ENCODE data around the gene IL36B.

IL36B gene

GRCh38 chr2:113046465-113046864 is 6.2 kb downstream of the IL36B start:
- no peak for DNase-seq
- in situ Hi-C loops (cut with HindIII; ENCODE audit: low pct_ligation_motif_present, low sequenced_read_pairs): no loop called here
- Histone ChIP-seq H3K27ac (no peak overlapping the region), H3K4me3 (ENCODE audit: low read depth, low read length) (no peak overlapping the region), H3K27me3 (replicated peaks) (peaks cover 1% of the 10 kb centered on the region), H3K36me3 (replicated peaks) (no peaks in the 10 kb centered on the region)
- no peak for TF ChIP-seq CTCF (IDR thresholded peaks at IDR 0.05; ENCODE audit: low read depth, low read length, missing control alignments)

GRCh38 chr2:113041871-113042270 is 10.8 kb downstream of the IL36B start:
- in situ Hi-C loops (cut with HindIII; ENCODE audit: low pct_ligation_motif_present, low sequenced_read_pairs): no loop called here
- Histone ChIP-seq H3K36me3 (replicated peaks) (no peaks in the 10 kb centered on the region), H3K27ac (no peak overlapping the region), H3K27me3 (replicated peaks) (peaks cover 1% of the 10 kb centered on the region), H3K4me3 (ENCODE audit: low read depth, low read length) (no peak overlapping the region)
- no peak for DNase-seq
- peak; percentile 19 for TF ChIP-seq CTCF (IDR thresholded peaks at IDR 0.05; ENCODE audit: low read depth, low read length, missing control alignments)

- in situ Hi-C loops (cut with HindIII; ENCODE audit: low pct_ligation_motif_present, low sequenced_read_pairs): no loop called here
Measured at GRCh38 chr2:113039719-113040118, 12.9 kb downstream of the IL36B start.

GRCh38 chr2:113039158-113039557 is 13.5 kb downstream of the IL36B start:
- DNase-seq: no peak
- in situ Hi-C loops (cut with HindIII; ENCODE audit: low pct_ligation_motif_present, low sequenced_read_pairs): no loop called here

More at GRCh38 chr2:113039719-113040118, 12.9 kb downstream of the IL36B start:
- TF ChIP-seq CTCF (IDR thresholded peaks at IDR 0.05; ENCODE audit: low read depth, low read length, missing control alignments): no peak
- H3K27me3 ChIP-seq (replicated peaks): peaks cover 1% of the 10 kb centered on the region
- no peak overlapping the region for H3K27ac ChIP-seq
- no peak for DNase-seq
- no peaks in the 10 kb centered on the region for H3K36me3 ChIP-seq (replicated peaks)
- no peak overlapping the region for H3K4me3 ChIP-seq (ENCODE audit: low read depth, low read length)

GRCh38 chr2:113038291-113038690 is 14.4 kb downstream of the IL36B start:
- Histone ChIP-seq H3K4me3 (ENCODE audit: low read depth, low read length) (no peak overlapping the region), H3K36me3 (replicated peaks) (no peaks in the 10 kb centered on the region), H3K27me3 (replicated peaks) (peaks cover 1% of the 10 kb centered on the region), H3K27ac (no peak overlapping the region)
- DNase-seq: no peak
- in situ Hi-C loops (cut with HindIII; ENCODE audit: low pct_ligation_motif_present, low sequenced_read_pairs): no loop called here
- no peak for TF ChIP-seq CTCF (IDR thresholded peaks at IDR 0.05; ENCODE audit: low read depth, low read length, missing control alignments)

More at GRCh38 chr2:113039158-113039557, 13.5 kb downstream of the IL36B start:
- no peak for TF ChIP-seq CTCF (IDR thresholded peaks at IDR 0.05; ENCODE audit: low read depth, low read length, missing control alignments)
- Histone ChIP-seq H3K36me3 (replicated peaks) (no peaks in the 10 kb centered on the region), H3K4me3 (ENCODE audit: low read depth, low read length) (no peak overlapping the region), H3K27ac (no peak overlapping the region), H3K27me3 (replicated peaks) (peaks cover 1% of the 10 kb centered on the region)

- in situ Hi-C loops (cut with HindIII; ENCODE audit: low pct_ligation_motif_present, low sequenced_read_pairs): no loop called here
- Histone ChIP-seq H3K4me3 (ENCODE audit: low read depth, low read length) (no peak overlapping the region), H3K27me3 (replicated peaks) (peaks cover 6% of the 10 kb centered on the region), H3K36me3 (replicated peaks) (no peaks in the 10 kb centered on the region), H3K27ac (no peak overlapping the region)
- TF ChIP-seq CTCF (IDR thresholded peaks at IDR 0.05; ENCODE audit: low read depth, low read length, missing control alignments): no peak
- DNase-seq: no peak
Measured at GRCh38 chr2:113036763-113037162, 15.9 kb downstream of the IL36B start.

Data from brain microvascular endothelial cell (primary cell).